ENCODE measurements around the gene C17orf114.
A peak's percentile ranks its signal among the peaks of the same experiment; 100 is the strongest.

The C17orf114 gene

DNA sequence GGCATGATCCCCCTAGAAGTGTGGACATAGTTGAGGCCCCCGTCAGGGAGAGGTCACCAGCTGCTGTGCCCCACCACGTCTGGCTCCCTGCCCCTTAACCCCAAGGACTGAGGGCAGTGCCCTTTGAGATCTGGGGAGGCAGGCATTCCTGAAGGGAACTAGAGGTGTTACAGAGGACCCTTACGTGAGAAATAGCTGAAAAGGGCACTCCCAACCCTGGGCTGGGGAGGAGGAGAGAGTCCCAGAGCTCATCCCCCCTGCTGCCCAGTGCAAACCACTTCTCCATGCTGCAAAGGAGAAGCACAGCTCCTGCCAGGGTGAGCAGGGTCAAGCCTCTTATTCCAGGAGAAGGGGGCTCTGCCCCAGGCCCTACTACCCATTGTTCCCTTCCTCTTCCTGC, 20.7 kb upstream of the C17orf114 start:
- Mint-ChIP-seq H3K9me3 (no peaks in the 10 kb centered on the region), H3K27me3 (no peaks in the 10 kb centered on the region), H3K4me3 (no peak overlapping the region), H3K27ac (no peak overlapping the region), H3K36me3 (peaks cover 5% of the 10 kb centered on the region), H3K4me1 (ENCODE audit: unreplicated experiment) (no peaks in the 10 kb centered on the region)
- TF ChIP-seq, protein P1, sequence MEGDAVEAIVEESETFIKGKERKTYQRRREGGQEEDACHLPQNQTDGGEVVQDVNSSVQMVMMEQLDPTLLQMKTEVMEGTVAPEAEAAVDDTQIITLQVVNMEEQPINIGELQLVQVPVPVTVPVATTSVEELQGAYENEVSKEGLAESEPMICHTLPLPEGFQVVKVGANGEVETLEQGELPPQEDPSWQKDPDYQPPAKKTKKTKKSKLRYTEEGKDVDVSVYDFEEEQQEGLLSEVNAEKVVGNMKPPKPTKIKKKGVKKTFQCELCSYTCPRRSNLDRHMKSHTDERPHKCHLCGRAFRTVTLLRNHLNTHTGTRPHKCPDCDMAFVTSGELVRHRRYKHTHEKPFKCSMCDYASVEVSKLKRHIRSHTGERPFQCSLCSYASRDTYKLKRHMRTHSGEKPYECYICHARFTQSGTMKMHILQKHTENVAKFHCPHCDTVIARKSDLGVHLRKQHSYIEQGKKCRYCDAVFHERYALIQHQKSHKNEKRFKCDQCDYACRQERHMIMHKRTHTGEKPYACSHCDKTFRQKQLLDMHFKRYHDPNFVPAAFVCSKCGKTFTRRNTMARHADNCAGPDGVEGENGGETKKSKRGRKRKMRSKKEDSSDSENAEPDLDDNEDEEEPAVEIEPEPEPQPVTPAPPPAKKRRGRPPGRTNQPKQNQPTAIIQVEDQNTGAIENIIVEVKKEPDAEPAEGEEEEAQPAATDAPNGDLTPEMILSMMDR (conservative IDR thresholded peaks at IDR 0.05): no peak
- no peak for DNase-seq (ENCODE audit: extremely low spot score, unreplicated experiment)

DNA sequence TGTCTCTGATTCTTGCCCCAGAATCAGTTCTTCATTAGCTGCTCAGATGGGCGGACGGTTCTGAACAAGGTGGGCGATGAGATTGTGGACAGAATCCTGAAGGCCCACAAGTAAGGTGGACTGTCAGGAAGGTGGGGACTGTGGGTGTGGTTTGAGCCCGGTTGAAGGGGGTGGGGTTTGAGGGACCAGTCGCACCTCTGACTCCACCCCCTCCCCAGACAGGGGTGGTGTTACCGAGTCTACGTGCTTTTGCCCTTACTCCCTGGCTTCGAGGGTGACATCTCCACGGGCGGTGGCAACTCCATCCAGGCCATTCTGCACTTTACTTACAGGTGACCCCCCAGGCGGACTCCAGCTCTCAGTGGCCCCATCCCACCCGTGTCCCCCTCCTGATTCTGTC, 16.1 kb upstream of the C17orf114 start:
- Mint-ChIP-seq H3K4me3 (no peak overlapping the region), H3K36me3 (peaks cover 11% of the 10 kb centered on the region), H3K27me3 (no peaks in the 10 kb centered on the region)

DNA sequence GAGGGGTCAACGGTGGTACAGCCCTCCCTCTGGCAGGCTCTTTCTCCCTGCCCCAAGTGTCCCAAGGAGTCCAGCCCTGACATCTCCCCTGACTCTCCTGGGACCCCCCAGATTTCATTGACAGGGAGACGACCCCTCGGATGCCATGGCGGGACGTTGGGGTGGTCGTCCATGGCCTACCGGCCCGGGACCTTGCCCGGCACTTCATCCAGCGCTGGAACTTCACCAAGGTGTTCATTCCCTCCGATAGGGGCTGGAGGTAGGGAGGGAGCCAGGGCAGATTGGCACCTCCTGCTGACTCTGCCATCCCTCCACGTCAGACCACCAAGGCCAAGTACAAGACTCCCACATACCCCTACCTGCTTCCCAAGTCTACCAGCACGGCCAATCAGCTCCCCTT, 14.7 kb upstream of the C17orf114 start:
- Mint-ChIP-seq H3K36me3 (peaks cover 14% of the 10 kb centered on the region), H3K4me3 (no peak overlapping the region), H3K27ac (no peak overlapping the region), H3K27me3 (no peaks in the 10 kb centered on the region), H3K9me3 (no peaks in the 10 kb centered on the region), H3K4me1 (ENCODE audit: unreplicated experiment) (no peaks in the 10 kb centered on the region)
- DNase-seq (ENCODE audit: extremely low spot score, unreplicated experiment): no peak
- TF ChIP-seq, protein P1 (conservative IDR thresholded peaks at IDR 0.05): no peak

More for the DNA sequence above, 16.1 kb upstream of the C17orf114 start:
- Mint-ChIP-seq H3K9me3 (no peaks in the 10 kb centered on the region), H3K27ac (no peak overlapping the region), H3K4me1 (ENCODE audit: unreplicated experiment) (no peaks in the 10 kb centered on the region)
- DNase-seq (ENCODE audit: extremely low spot score, unreplicated experiment): no peak
- TF ChIP-seq, protein P1 (conservative IDR thresholded peaks at IDR 0.05): no peak

DNA sequence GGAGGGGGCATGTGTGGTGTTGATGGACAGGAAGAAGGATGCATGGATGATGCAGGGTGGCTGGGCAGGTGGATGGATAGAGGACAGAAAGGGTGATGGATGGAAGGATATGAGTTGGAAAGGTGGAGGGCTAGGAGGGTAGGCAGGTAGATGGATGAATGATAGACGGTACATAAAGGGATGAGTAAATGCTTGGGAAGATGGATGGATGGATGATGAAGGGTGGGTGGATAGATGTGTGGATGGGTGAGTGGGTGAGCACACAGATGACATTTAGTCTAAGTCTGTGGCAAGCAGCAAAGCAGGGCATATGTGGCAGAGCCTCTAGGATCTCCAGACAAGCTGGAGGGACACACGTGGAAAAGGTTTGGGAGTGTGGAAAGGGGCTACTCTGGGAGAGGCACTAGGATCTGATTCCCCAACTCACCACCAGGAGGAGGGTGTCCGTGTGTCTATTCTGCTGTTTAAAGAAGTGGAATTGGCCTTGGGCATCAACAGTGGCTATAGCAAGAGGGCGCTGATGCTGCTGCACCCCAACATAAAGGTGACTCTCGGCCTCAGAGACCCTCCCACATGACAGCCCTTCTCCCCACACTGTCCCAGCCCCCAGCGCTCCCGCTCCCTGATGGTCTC, 13.0 kb upstream of the C17orf114 start:
- no peak for DNase-seq (ENCODE audit: extremely low spot score, unreplicated experiment)
- no peaks in the 10 kb centered on the region for H3K4me1 Mint-ChIP-seq (ENCODE audit: unreplicated experiment)
- TF ChIP-seq, protein P1 (conservative IDR thresholded peaks at IDR 0.05): peak; percentile 57

DNA sequence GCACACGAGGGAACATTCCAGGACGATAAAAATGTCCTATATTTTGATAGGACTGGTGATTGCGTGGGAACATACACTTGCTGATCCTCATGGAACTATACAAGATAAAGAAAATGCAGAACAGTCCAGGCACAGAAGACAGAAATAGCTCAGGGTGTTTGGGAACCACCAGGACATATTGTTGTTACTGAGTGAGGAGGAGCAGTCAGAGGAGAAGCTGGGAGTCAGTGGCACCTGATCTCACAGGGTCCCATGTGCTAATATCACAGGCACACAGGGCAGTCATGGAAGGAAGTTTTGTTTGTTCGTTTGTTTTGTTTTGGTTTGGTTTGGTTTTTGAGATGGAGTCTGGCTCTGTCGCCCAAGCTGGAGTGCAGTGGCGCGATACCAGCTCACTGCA, 10.6 kb upstream of the C17orf114 start:
- DNase-seq (ENCODE audit: extremely low spot score, unreplicated experiment): no peak
- H3K27me3 Mint-ChIP-seq: no peaks in the 10 kb centered on the region
- peaks cover 20% of the 10 kb centered on the region for H3K36me3 Mint-ChIP-seq

More for the DNA sequence above, 13.0 kb upstream of the C17orf114 start:
- H3K36me3 Mint-ChIP-seq: peaks cover 20% of the 10 kb centered on the region
- no peak overlapping the region for H3K4me3 Mint-ChIP-seq
- H3K9me3 Mint-ChIP-seq: no peaks in the 10 kb centered on the region
- no peak overlapping the region for H3K27ac Mint-ChIP-seq
- H3K27me3 Mint-ChIP-seq: no peaks in the 10 kb centered on the region

More for the DNA sequence above, 10.6 kb upstream of the C17orf114 start:
- peaks cover 11% of the 10 kb centered on the region for H3K4me1 Mint-ChIP-seq (ENCODE audit: unreplicated experiment)
- no peak overlapping the region for H3K4me3 Mint-ChIP-seq
- H3K9me3 Mint-ChIP-seq: no peaks in the 10 kb centered on the region
- H3K27ac Mint-ChIP-seq: no peak overlapping the region
- TF ChIP-seq, protein P1 (conservative IDR thresholded peaks at IDR 0.05): no peak

Measured in type B pancreatic cell (in vitro differentiated cells).